ENCODE data around the gene KRT33B. TPM values are rescaled to one million over a fixed set of nuclear protein-coding genes. Genes with fewer than 3 reads are reported as not detected.

Gene KRT33B
- total and polyA plus RNA-seq, 2 of the 13 experiments (the other 11 are each of a cell fraction or from before 2014, with no cell fraction given) = not detected

DNA sequence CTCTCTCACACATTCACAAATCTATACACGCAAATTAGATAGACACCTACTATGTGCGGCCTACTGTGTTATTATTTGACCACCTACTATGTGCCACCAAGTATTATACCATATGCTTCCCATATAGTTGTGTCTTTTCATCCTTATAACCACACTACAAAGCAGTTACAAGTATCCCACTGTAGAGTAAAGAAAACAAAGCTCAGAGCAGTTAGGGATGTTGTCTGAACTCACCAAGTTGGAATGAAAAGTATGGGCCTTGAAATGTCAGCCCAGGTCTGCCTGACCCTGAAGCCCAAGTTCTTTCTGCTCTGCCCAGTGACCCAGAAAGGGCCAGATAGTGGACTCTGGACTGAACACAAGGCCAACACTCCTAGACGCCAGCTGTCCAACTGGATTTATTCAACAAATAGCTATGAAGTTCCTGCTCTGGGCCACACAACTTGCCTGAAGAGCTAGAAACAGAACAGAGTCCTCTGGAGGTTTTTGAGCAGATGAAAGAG lies 46.3 kb upstream of the KRT33B start (continued):
- TF ChIP-seq, protein P1, sequence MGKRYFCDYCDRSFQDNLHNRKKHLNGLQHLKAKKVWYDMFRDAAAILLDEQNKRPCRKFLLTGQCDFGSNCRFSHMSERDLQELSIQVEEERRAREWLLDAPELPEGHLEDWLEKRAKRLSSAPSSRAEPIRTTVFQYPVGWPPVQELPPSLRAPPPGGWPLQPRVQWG (CRISPR knock-in tag; IDR thresholded peaks at IDR 0.05; ENCODE audit: borderline replicate concordance, low read depth) = no peak
- TF ChIP-seq CCAR2 (optimal IDR thresholded peaks at IDR 0.05; ENCODE audit: low read depth, low read length) (no peak), TAF1 (CRISPR knock-in tag; IDR thresholded peaks at IDR 0.05) (no peak), SP4 (CRISPR knock-in tag; IDR thresholded peaks at IDR 0.05) (no peak), ZNF232 (CRISPR knock-in tag; IDR thresholded peaks at IDR 0.05; ENCODE audit: borderline replicate concordance) (no peak), ZFP1 (CRISPR knock-in tag; IDR thresholded peaks at IDR 0.05) (no peak), KMT2B (CRISPR knock-in tag; IDR thresholded peaks at IDR 0.05) (no peak), ZFY (CRISPR knock-in tag; IDR thresholded peaks at IDR 0.05) (0 out of 2 replicates have a peak, but pooled peaks have one; percentile 32), ZNF441 (CRISPR knock-in tag; IDR thresholded peaks at IDR 0.05; ENCODE audit: borderline replicate concordance) (no peak; the same call in 1 of the 2 replicates), ZNF720 (CRISPR knock-in tag; IDR thresholded peaks at IDR 0.05) (no peak), REXO4 (CRISPR knock-in tag; IDR thresholded peaks at IDR 0.05; ENCODE audit: borderline replicate concordance) (no peak)
- TF ChIP-seq, protein P2, sequence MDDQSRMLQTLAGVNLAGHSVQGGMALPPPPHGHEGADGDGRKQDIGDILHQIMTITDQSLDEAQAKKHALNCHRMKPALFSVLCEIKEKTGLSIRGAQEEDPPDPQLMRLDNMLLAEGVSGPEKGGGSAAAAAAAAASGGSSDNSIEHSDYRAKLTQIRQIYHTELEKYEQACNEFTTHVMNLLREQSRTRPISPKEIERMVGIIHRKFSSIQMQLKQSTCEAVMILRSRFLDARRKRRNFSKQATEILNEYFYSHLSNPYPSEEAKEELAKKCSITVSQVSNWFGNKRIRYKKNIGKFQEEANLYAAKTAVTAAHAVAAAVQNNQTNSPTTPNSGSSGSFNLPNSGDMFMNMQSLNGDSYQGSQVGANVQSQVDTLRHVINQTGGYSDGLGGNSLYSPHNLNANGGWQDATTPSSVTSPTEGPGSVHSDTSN (CRISPR knock-in tag; IDR thresholded peaks at IDR 0.05; ENCODE audit: borderline replicate concordance) = no peak
- TF ChIP-seq, protein P3, sequence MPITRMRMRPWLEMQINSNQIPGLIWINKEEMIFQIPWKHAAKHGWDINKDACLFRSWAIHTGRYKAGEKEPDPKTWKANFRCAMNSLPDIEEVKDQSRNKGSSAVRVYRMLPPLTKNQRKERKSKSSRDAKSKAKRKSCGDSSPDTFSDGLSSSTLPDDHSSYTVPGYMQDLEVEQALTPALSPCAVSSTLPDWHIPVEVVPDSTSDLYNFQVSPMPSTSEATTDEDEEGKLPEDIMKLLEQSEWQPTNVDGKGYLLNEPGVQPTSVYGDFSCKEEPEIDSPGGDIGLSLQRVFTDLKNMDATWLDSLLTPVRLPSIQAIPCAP (CRISPR knock-in tag; IDR thresholded peaks at IDR 0.05; ENCODE audit: low read depth) = no peak
- TF ChIP-seq, protein P4, sequence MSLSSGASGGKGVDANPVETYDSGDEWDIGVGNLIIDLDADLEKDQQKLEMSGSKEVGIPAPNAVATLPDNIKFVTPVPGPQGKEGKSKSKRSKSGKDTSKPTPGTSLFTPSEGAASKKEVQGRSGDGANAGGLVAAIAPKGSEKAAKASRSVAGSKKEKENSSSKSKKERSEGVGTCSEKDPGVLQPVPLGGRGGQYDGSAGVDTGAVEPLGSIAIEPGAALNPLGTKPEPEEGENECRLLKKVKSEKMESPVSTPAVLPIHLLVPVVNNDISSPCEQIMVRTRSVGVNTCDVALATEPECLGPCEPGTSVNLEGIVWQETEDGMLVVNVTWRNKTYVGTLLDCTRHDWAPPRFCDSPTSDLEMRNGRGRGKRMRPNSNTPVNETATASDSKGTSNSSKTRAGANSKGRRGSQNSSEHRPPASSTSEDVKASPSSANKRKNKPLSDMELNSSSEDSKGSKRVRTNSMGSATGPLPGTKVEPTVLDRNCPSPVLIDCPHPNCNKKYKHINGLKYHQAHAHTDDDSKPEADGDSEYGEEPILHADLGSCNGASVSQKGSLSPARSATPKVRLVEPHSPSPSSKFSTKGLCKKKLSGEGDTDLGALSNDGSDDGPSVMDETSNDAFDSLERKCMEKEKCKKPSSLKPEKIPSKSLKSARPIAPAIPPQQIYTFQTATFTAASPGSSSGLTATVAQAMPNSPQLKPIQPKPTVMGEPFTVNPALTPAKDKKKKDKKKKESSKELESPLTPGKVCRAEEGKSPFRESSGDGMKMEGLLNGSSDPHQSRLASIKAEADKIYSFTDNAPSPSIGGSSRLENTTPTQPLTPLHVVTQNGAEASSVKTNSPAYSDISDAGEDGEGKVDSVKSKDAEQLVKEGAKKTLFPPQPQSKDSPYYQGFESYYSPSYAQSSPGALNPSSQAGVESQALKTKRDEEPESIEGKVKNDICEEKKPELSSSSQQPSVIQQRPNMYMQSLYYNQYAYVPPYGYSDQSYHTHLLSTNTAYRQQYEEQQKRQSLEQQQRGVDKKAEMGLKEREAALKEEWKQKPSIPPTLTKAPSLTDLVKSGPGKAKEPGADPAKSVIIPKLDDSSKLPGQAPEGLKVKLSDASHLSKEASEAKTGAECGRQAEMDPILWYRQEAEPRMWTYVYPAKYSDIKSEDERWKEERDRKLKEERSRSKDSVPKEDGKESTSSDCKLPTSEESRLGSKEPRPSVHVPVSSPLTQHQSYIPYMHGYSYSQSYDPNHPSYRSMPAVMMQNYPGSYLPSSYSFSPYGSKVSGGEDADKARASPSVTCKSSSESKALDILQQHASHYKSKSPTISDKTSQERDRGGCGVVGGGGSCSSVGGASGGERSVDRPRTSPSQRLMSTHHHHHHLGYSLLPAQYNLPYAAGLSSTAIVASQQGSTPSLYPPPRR (CRISPR knock-in tag; IDR thresholded peaks at IDR 0.05; ENCODE audit: borderline replicate concordance) = no peak
